ENCODE results near the gene SARM1.
A peak's percentile ranks its signal among the peaks of the same experiment; 100 is the strongest.

Gene SARM1

DNA sequence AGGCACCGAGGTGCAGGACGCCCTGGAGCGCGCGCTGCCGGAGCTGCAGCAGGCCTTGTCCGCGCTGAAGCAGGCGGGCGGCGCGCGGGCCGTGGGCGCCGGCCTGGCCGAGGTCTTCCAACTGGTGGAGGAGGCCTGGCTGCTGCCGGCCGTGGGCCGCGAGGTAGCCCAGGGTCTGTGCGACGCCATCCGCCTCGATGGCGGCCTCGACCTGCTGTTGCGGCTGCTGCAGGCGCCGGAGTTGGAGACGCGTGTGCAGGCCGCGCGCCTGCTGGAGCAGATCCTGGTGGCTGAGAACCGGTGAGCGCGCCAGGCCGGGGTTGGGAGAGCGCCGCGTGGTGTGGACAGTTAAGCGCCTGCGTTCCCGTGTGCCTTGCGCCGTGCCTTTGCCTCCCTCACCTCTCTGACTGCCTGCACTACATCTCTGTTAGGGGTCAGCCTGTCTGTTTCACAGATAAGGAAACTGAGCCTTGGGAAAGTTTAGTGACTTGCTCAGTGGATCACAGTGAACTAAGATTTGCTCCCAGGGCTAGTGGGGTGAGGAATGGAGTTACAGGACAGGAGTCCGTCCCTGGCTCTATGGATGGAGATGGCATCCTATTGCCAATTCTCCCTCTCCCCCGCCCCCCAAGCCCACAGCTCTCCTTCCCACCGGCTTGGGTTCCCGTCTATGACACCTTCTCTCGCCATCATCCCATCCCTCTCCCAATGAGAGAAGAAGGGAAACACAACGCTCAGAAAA is 880 bp downstream of the SARM1 start:
- peak overlapping the region; percentile 85 for H3K9ac ChIP-seq (ENCODE audit: low read length)
- peak overlapping the region; percentile 59 for H3K27ac ChIP-seq (ENCODE audit: low read length)
- H3K9me3 ChIP-seq (ENCODE audit: insufficient read depth, low read length) = no peaks in the 10 kb centered on the region
- no peak for TF ChIP-seq EZH2phosphoT487 (IDR thresholded peaks at IDR 0.05; ENCODE audit: low read depth)
- peaks cover 16% of the 10 kb centered on the region for H3K4me1 ChIP-seq (ENCODE audit: low read length)
- peak overlapping the region; percentile 76; the same call in 1 of the 2 replicates for H2AFZ ChIP-seq (ENCODE audit: low read depth, low read length)
- H3K79me2 ChIP-seq (ENCODE audit: low read length) = peaks cover 34% of the 10 kb centered on the region
- H3K4me2 ChIP-seq (ENCODE audit: low read length) = peak overlapping the region; percentile 93
- peak overlapping the region; percentile 97 for H3K4me3 ChIP-seq (ENCODE audit: low read length)
- H3K27me3 ChIP-seq (ENCODE audit: low read depth, low read length) = no peaks in the 10 kb centered on the region
- H4K20me1 ChIP-seq (ENCODE audit: insufficient read depth, low read length) = peaks cover 12% of the 10 kb centered on the region; the same call in 1 of the 2 replicates
- no peaks in the 10 kb centered on the region for H3K36me3 ChIP-seq (replicated peaks; ENCODE audit: low read depth, low read length)

DNA sequence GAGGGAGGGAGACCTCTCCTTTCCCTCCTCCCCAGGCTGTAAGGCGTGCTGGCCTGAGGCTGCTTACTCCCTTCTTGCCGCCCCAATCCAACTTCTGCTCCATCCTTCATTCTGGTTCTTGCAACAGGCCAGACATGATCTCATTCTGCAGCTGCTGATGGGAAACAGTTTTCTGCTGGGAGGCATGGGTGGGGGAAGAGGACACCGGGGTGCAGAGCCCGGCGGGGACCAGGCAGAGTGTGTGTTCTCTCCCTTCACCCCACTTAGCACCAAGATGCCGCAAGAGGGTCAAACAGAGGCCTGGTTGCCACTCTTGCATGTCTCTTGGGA is 1.4 kb downstream of the SARM1 start:
- H3K4me3 ChIP-seq (ENCODE audit: low read length) = peak overlapping the region; percentile 97
- H3K9me3 ChIP-seq (ENCODE audit: insufficient read depth, low read length) = no peaks in the 10 kb centered on the region
- H3K36me3 ChIP-seq (replicated peaks; ENCODE audit: low read depth, low read length) = no peaks in the 10 kb centered on the region
- H3K4me2 ChIP-seq (ENCODE audit: low read length) = peak overlapping the region; percentile 93
- no peaks in the 10 kb centered on the region for H3K27me3 ChIP-seq (ENCODE audit: low read depth, low read length)
- peak overlapping the region; percentile 85 for H3K9ac ChIP-seq (ENCODE audit: low read length)
- no peak overlapping the region for H3K27ac ChIP-seq (ENCODE audit: low read length)
- peaks cover 12% of the 10 kb centered on the region; the same call in 1 of the 2 replicates for H4K20me1 ChIP-seq (ENCODE audit: insufficient read depth, low read length)
- H3K79me2 ChIP-seq (ENCODE audit: low read length) = peaks cover 34% of the 10 kb centered on the region
- H3K4me1 ChIP-seq (ENCODE audit: low read length) = peaks cover 16% of the 10 kb centered on the region
- TF ChIP-seq, protein P1, sequence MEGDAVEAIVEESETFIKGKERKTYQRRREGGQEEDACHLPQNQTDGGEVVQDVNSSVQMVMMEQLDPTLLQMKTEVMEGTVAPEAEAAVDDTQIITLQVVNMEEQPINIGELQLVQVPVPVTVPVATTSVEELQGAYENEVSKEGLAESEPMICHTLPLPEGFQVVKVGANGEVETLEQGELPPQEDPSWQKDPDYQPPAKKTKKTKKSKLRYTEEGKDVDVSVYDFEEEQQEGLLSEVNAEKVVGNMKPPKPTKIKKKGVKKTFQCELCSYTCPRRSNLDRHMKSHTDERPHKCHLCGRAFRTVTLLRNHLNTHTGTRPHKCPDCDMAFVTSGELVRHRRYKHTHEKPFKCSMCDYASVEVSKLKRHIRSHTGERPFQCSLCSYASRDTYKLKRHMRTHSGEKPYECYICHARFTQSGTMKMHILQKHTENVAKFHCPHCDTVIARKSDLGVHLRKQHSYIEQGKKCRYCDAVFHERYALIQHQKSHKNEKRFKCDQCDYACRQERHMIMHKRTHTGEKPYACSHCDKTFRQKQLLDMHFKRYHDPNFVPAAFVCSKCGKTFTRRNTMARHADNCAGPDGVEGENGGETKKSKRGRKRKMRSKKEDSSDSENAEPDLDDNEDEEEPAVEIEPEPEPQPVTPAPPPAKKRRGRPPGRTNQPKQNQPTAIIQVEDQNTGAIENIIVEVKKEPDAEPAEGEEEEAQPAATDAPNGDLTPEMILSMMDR (IDR thresholded peaks at IDR 0.05; ENCODE audit: low read depth, low read length) = no peak
- no peak for TF ChIP-seq EZH2phosphoT487 (IDR thresholded peaks at IDR 0.05; ENCODE audit: low read depth)
- no peak overlapping the region for H2AFZ ChIP-seq (ENCODE audit: low read depth, low read length)

DNA sequence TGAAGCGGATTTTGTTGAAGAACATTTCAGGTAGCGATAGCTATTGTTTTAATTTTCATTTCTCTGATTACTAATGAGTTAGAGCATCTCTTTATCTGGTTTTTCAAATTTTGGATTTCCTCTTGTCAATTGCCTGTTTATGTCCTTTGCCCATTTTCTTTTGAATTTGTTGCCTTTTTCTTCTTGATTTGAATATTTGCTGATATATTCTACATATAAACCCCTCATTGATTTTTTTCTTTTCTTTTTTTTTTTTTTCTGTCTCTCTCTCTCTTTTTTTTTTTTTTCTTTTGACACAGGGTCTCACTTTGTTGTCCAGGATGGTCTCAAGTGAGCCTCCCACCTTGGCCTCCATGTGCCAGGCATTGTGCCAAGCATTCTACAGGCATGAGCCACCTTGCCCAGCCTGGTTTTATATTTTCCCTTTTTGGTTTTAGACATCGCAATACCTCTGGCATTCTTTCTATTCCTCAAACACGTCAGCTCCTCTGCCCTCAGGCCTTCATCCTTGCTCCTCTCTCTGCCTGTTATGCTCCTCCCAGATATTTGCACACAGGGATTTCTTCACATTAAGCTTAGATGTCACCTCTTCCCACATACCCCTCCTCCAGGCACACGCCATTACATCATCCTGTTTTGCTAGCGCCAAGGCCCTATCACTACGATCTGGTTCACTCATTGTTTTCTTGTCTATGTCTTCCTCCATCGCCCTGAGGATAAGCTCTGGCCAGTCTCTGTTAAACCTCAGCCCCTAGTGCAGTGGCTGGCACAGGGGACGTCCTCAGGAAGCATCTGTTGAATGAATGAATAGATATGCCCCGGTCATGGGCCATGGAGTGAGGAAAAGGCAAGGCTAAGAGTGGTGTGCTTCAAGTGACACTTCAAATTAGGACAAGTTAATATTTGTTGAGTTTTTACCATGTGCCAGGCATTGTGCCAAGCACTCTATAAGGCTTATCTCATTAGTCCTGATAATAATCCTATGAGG is 8.6 kb downstream of the SARM1 start:
- no peak for TF ChIP-seq EZH2phosphoT487 (IDR thresholded peaks at IDR 0.05; ENCODE audit: low read depth)
- TF ChIP-seq, protein P1 (IDR thresholded peaks at IDR 0.05; ENCODE audit: low read depth, low read length) = no peak
- Histone ChIP-seq H4K20me1 (ENCODE audit: insufficient read depth, low read length) (peaks cover 4% of the 10 kb centered on the region; the same call in 1 of the 2 replicates), H3K4me3 (ENCODE audit: low read length) (no peak overlapping the region), H2AFZ (ENCODE audit: low read depth, low read length) (no peak overlapping the region), H3K9ac (ENCODE audit: low read length) (no peak overlapping the region), H3K27me3 (ENCODE audit: low read depth, low read length) (no peaks in the 10 kb centered on the region), H3K27ac (ENCODE audit: low read length) (no peak overlapping the region), H3K4me1 (ENCODE audit: low read length) (no peaks in the 10 kb centered on the region), H3K36me3 (replicated peaks; ENCODE audit: low read depth, low read length) (peaks cover 9% of the 10 kb centered on the region), H3K9me3 (ENCODE audit: insufficient read depth, low read length) (no peaks in the 10 kb centered on the region), H3K4me2 (ENCODE audit: low read length) (no peak overlapping the region), H3K79me2 (ENCODE audit: low read length) (peaks cover 18% of the 10 kb centered on the region)

DNA sequence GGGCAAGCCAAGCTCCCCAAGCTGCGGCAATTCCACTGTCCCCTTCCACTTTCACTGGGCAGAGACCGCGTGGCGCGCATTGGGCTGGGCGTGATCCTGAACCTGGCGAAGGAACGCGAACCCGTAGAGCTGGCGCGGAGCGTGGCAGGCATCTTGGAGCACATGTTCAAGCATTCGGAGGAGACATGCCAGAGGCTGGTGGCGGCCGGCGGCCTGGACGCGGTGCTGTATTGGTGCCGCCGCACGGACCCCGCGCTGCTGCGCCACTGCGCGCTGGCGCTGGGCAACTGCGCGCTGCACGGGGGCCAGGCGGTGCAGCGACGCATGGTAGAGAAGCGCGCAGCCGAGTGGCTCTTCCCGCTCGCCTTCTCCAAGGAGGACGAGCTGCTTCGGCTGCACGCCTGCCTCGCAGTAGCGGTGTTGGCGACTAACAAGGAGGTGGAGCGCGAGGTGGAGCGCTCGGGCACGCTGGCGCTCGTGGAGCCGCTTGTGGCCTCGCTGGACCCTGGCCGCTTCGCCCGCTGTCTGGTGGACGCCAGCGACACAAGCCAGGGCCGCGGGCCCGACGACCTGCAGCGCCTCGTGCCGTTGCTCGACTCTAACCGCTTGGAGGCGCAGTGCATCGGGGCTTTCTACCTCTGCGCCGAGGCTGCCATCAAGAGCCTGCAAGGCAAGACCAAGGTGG is 9.8 kb downstream of the SARM1 start:
- Histone ChIP-seq H3K9me3 (ENCODE audit: insufficient read depth, low read length) (no peaks in the 10 kb centered on the region), H2AFZ (ENCODE audit: low read depth, low read length) (no peak overlapping the region), H3K27me3 (ENCODE audit: low read depth, low read length) (no peaks in the 10 kb centered on the region), H3K4me3 (ENCODE audit: low read length) (no peak overlapping the region), H3K36me3 (replicated peaks; ENCODE audit: low read depth, low read length) (peaks cover 9% of the 10 kb centered on the region), H3K79me2 (ENCODE audit: low read length) (peaks cover 15% of the 10 kb centered on the region), H3K27ac (ENCODE audit: low read length) (no peak overlapping the region), H3K9ac (ENCODE audit: low read length) (no peak overlapping the region), H3K4me2 (ENCODE audit: low read length) (no peak overlapping the region), H3K4me1 (ENCODE audit: low read length) (no peaks in the 10 kb centered on the region), H4K20me1 (ENCODE audit: insufficient read depth, low read length) (peaks cover 4% of the 10 kb centered on the region; the same call in 1 of the 2 replicates)
- TF ChIP-seq EZH2phosphoT487 (IDR thresholded peaks at IDR 0.05; ENCODE audit: low read depth) = no peak
